Neuronal stem cell (in vitro differentiated cells): ENCODE data around the gene TEAD4.

Experiments
- DNase-seq: peaks from one replicate; pipeline ENCODE4 v3.0.0-alpha.2; 2013; ENCODE audit warnings: low spot score
- H2AFZ ChIP-seq: one replicate; pipeline ENCODE4 v1.6.1; 2013; ENCODE audit warnings: mild to moderate bottlenecking, low read length, inconsistent platforms
- H2AK5ac ChIP-seq: 2 replicates; pipeline ENCODE4 v1.6.1; 2013; ENCODE audit warnings: low read depth, mild to moderate bottlenecking, inconsistent platforms, low read length, moderate library complexity, mixed read lengths
- H2BK120ac ChIP-seq: 2 replicates; pipeline ENCODE4 v1.6.1; 2013; ENCODE audit warnings: low read depth, mild to moderate bottlenecking, inconsistent platforms, low read length, moderate library complexity, mixed read lengths
- H2BK12ac ChIP-seq: one replicate; pipeline ENCODE4 v1.6.1; 2013; ENCODE audit warnings: low read length, inconsistent platforms
- H2BK15ac ChIP-seq: 2 replicates; pipeline ENCODE4 v1.6.1; 2013; ENCODE audit warnings: mild to moderate bottlenecking, low read length, inconsistent platforms, mixed read lengths
- H2BK5ac ChIP-seq: one replicate; pipeline ENCODE4 v1.6.1; 2013; ENCODE audit warnings: inconsistent platforms, mild to moderate bottlenecking, low read length, moderate library complexity
- H3K14ac ChIP-seq: one replicate; pipeline ENCODE4 v1.6.1; 2013; ENCODE audit warnings: low read length, inconsistent platforms
- H3K18ac ChIP-seq: 2 replicates; pipeline ENCODE4 v1.6.1; 2013; ENCODE audit warnings: low read length, inconsistent platforms
- H3K23ac ChIP-seq: 2 replicates; pipeline ENCODE4 v1.6.1; 2013; ENCODE audit warnings: low read depth, mild to moderate bottlenecking, mixed read lengths, low read length, inconsistent platforms; ENCODE audit not compliant: poor library complexity
- H3K27ac ChIP-seq: replicated peaks from 3 replicates; pipeline ENCODE4 v1.5.1; 2013; ENCODE audit warnings: low read length, inconsistent platforms
- H3K27me3 ChIP-seq, 3 experiments: 2 replicates each; pipeline ENCODE4 v1.6.1; 2013; ENCODE audit warnings: low read length in 3 of 3, mild to moderate bottlenecking in 2 of 3, inconsistent platforms in 1 of 3, low read depth in 1 of 3, mixed read lengths in 1 of 3, moderate library complexity in 1 of 3; ENCODE audit not compliant: control insufficient read depth in 3 of 3, insufficient read depth in 3 of 3
- H3K36me3 ChIP-seq, 2 donors: replicated peaks in 1 of 2; 2 replicates each; pipeline ENCODE4 v1.6.1; 2013; ENCODE audit warnings: low read length in 2 of 2; ENCODE audit not compliant: control insufficient read depth in 2 of 2, insufficient read depth in 2 of 2
- H3K4ac ChIP-seq: 2 replicates; pipeline ENCODE4 v1.6.1; 2013; ENCODE audit warnings: inconsistent platforms, mild to moderate bottlenecking, low read length, moderate library complexity
- H3K4me1 ChIP-seq, 2 donors: 1 replicate in 1 of 2; 2 replicates in 1 of 2; pipeline ENCODE4 v1.6.1; 2013; ENCODE audit warnings: low read length in 2 of 2, low read depth in 1 of 2; ENCODE audit not compliant: control insufficient read depth in 2 of 2, insufficient read depth in 1 of 2
- H3K4me2 ChIP-seq: one replicate; pipeline ENCODE4 v1.6.1; 2013; ENCODE audit warnings: mild to moderate bottlenecking, low read length, inconsistent platforms; ENCODE audit not compliant: insufficient read depth, poor library complexity, severe bottlenecking
- H3K4me3 ChIP-seq, 2 donors: 2 replicates each; pipeline ENCODE4 v1.5.1; 2013; ENCODE audit warnings: low read length in 2 of 2, mild to moderate bottlenecking in 2 of 2, inconsistent platforms in 1 of 2, moderate library complexity in 1 of 2
- H3K79me1 ChIP-seq: one replicate; pipeline ENCODE4 v1.6.1; 2013; ENCODE audit warnings: low read depth, mild to moderate bottlenecking, inconsistent platforms, low read length, moderate library complexity
- H3K9ac ChIP-seq: one replicate; pipeline ENCODE4 v1.6.1; 2013; ENCODE audit warnings: mild to moderate bottlenecking, low read depth, low read length, inconsistent platforms; ENCODE audit not compliant: poor library complexity
- H3K9me3 ChIP-seq, 2 donors: replicated peaks in 1 of 2; 2 replicates each; pipeline versions ENCODE3 to v1.6.1; 2013; ENCODE audit warnings: low read length in 2 of 2, mild to moderate bottlenecking in 2 of 2, inconsistent platforms in 1 of 2, low read depth in 1 of 2, mixed read lengths in 1 of 2, moderate library complexity in 1 of 2; ENCODE audit not compliant: control insufficient read depth in 2 of 2, insufficient read depth in 1 of 2
- H4K8ac ChIP-seq: one replicate; pipeline ENCODE4 v1.6.1; 2013; ENCODE audit warnings: low read depth, mild to moderate bottlenecking, inconsistent platforms, low read length, moderate library complexity
- H4K91ac ChIP-seq: one replicate; pipeline ENCODE4 v1.6.1; 2013; ENCODE audit warnings: low read length, low read depth, mild to moderate bottlenecking, inconsistent platforms; ENCODE audit not compliant: poor library complexity
- WGBS, 2 donors: extraction: QIAGEN DNeasy Blood & Tissue Kit; methylation state at CpG; one replicate each; pipeline ENCODE4 v1.1.7; 2013; ENCODE audit warnings: missing lambda C conversion rate in 2 of 2, mixed read lengths in 1 of 2; ENCODE audit not compliant: insufficient read length in 2 of 2, insufficient replicate concordance in 1 of 2; ENCODE audit errors: extremely low coverage in 2 of 2; 5-methylcytosine and 5-hydroxymethylcytosine counted together

TEAD4 gene

DNA sequence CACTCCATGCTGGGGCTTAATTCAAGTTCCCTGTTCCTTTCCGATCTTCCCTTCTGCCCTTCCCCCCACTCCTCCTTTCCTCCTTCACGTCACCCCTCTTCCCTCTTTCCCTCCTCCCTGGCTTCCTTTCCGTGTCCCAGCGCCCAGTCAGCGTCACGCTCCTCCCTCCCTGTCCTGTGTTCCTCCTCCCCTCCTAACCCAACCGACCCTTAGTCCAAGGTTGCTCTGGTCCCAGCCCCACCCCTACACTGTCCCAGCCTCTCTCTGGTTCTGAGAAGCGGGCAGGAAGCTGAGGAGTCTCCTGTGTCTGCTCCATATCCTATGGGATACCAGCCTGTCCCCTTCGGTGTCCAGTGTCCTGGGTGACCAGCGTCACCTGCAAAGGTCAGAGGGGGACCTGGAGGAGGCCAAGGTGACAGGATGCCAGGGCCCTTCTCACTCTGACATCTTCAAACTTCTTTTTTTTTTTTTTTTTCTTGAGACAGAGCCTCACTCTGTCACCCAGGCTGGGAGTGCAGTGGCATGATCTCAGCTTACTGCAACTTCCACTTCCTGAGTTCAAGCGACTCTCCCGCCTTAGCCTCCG is 61.7 kb downstream of the TEAD4 start:
- H3K27ac ChIP-seq = no peak overlapping the region
- no peaks in the 10 kb centered on the region for H3K4me1 ChIP-seq
- DNase-seq = no peak
- no peak overlapping the region for H3K18ac ChIP-seq
- H3K4ac ChIP-seq = no peak overlapping the region
- H3K4me2 ChIP-seq = no peak overlapping the region
- H4K8ac ChIP-seq = no peak overlapping the region
- no peak overlapping the region for H2BK15ac ChIP-seq
- no peak overlapping the region for H2BK12ac ChIP-seq
- no peak overlapping the region for H3K23ac ChIP-seq
- no peak overlapping the region for H2AFZ ChIP-seq
- peaks cover 2% of the 10 kb centered on the region for H3K79me1 ChIP-seq
- H4K91ac ChIP-seq = no peak overlapping the region
- H3K9ac ChIP-seq = no peak overlapping the region
- peaks cover 14 to 80% of the 10 kb centered on the region in 2 donors for H3K36me3 ChIP-seq
- H3K14ac ChIP-seq = no peak overlapping the region
- H3K9me3 ChIP-seq = no peaks in the 10 kb centered on the region
- H3K4me3 ChIP-seq = no peak overlapping the region
- no peak overlapping the region for H2AK5ac ChIP-seq
- H3K27me3 ChIP-seq = no peaks in the 10 kb centered on the region
- H2BK120ac ChIP-seq = peak overlapping the region; percentile 72
- peak overlapping the region; percentile 20 for H2BK5ac ChIP-seq
- WGBS, 2 donors = no CpG with 5 or more reads among the region's 13 CpGs

DNA sequence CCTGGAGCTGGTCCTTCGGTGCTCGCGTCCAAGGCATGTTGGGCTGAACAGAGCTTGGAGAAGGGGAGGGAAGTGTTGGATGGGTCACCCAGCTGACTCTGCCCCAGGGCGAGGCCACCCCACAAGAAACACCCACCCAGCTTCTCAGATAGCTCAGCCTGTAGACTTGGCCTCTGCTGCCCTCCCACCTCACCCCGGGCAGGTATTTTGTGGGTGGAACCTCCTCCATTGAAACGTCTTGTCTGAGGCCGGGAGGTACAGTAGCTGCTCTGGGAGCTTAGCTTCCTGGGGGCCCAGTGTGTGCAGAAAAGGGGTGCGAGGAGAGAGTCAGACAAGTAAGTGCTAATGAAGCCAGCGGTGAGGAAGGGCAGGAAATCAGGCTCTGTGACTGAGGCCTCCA is 63.2 kb downstream of the TEAD4 start:
- Histone ChIP-seq H2BK12ac (no peak overlapping the region), H4K8ac (no peak overlapping the region), H2BK5ac (no peak overlapping the region), H3K9me3 (no peaks in the 10 kb centered on the region), H3K9ac (no peak overlapping the region), H3K4me2 (no peak overlapping the region), H3K23ac (no peak overlapping the region), H3K4me1 (no peaks in the 10 kb centered on the region), H2AK5ac (peak overlapping the region; percentile 26), H2BK15ac (no peak overlapping the region), H3K4ac (no peak overlapping the region), H3K36me3 (peaks cover 14 to 85% of the 10 kb centered on the region in 2 donors), H2BK120ac (no peak overlapping the region), H3K14ac (no peak overlapping the region), H3K27me3 (no peaks in the 10 kb centered on the region), H3K27ac (no peak overlapping the region), H3K79me1 (no peaks in the 10 kb centered on the region), H2AFZ (no peak overlapping the region), H3K4me3 (no peak overlapping the region), H3K18ac (no peak overlapping the region), H4K91ac (no peak overlapping the region)
- DNase-seq = no peak
- no CpG with 5 or more reads among the region's 9 CpGs for WGBS, 2 donors

DNA sequence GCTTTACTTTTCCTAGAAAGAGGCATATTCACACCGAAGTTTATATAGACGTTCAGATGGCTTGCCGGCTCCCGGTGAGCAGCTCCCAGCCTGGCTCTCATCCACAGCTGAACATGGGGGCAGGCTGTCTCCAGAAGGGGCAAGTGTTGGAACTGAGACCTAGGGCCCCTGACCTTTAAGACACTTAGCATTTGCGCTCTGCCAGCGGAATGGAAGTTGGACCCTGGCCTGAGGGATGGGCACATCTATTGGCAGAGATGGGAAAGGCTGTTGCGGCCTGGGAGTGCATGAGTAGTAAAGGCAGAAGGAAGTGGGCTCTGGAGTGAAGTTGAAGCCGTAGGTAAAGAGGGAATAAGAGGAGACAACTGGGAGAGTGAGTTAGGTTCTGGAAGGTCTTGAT is 63.8 kb downstream of the TEAD4 start:
- H3K4ac ChIP-seq = no peak overlapping the region
- H2AK5ac ChIP-seq = no peak overlapping the region
- H3K4me1 ChIP-seq = no peaks in the 10 kb centered on the region
- no peaks in the 10 kb centered on the region for H3K9me3 ChIP-seq
- H3K14ac ChIP-seq = no peak overlapping the region
- H3K9ac ChIP-seq = no peak overlapping the region
- no peak overlapping the region for H3K23ac ChIP-seq
- no peak overlapping the region for H3K4me2 ChIP-seq
- no peak overlapping the region for H4K91ac ChIP-seq
- H2AFZ ChIP-seq = no peak overlapping the region
- H3K4me3 ChIP-seq = no peak overlapping the region
- H3K27me3 ChIP-seq = no peaks in the 10 kb centered on the region
- no peak for DNase-seq
- no peak overlapping the region for H2BK15ac ChIP-seq
- H3K18ac ChIP-seq = no peak overlapping the region
- no peak overlapping the region for H2BK120ac ChIP-seq
- H3K27ac ChIP-seq = no peak overlapping the region
- WGBS, 2 donors = no CpG with 5 or more reads among the region's 8 CpGs
- no peak overlapping the region for H2BK12ac ChIP-seq
- no peaks in the 10 kb centered on the region for H3K79me1 ChIP-seq
- H3K36me3 ChIP-seq = peaks cover 14 to 84% of the 10 kb centered on the region in 2 donors
- no peak overlapping the region for H2BK5ac ChIP-seq
- H4K8ac ChIP-seq = no peak overlapping the region

DNA sequence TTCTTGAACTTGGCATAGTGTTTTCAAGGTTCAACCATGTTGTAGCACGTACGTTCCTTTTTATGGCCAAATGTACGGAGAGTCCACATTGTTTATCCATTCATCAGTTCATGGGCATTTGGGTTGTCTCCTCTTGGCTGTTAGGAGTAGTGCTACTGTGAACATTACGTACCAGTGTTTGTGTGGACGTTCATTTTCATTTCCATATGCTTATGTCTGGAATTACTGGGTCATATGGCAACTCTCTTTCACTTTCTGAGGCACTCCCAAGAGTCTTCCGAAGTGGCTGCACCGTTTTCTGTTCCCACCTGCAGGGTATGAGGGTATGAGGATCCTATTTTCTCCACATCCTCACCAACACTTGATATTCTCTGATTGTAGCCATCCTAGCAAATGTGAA is 68.9 kb downstream of the TEAD4 start:
- peaks cover 2 to 71% of the 10 kb centered on the region in 2 donors for H3K36me3 ChIP-seq

More for the DNA sequence above, 68.9 kb downstream of the TEAD4 start:
- Histone ChIP-seq H4K91ac (no peak overlapping the region), H3K4me2 (no peak overlapping the region), H2BK15ac (no peak overlapping the region), H2AFZ (no peak overlapping the region), H3K4ac (no peak overlapping the region), H3K27ac (no peak overlapping the region), H2BK12ac (no peak overlapping the region), H2BK120ac (no peak overlapping the region), H3K9ac (no peak overlapping the region), H3K9me3 (no peaks in the 10 kb centered on the region), H3K79me1 (no peaks in the 10 kb centered on the region), H3K14ac (no peak overlapping the region), H3K27me3 (no peaks in the 10 kb centered on the region), H3K4me3 (no peak overlapping the region), H3K18ac (no peak overlapping the region), H4K8ac (no peak overlapping the region), H2AK5ac (no peak overlapping the region), H2BK5ac (no peak overlapping the region), H3K4me1 (peaks cover under 1 to 5% of the 10 kb centered on the region in 2 donors), H3K23ac (no peak overlapping the region)
- no peak for DNase-seq
- no CpG with 5 or more reads among the region's 7 CpGs for WGBS, 2 donors
